ENCODE results near the gene ITGB5.

The ITGB5 gene

GRCh38 chr3:124810970-124811369, 76.2 kb downstream of the ITGB5 start:
- Histone ChIP-seq H3K27me3 (ENCODE audit: insufficient read depth, poor library complexity, severe bottlenecking) (no peaks in the 10 kb centered on the region), H3K4me3 (ENCODE audit: severe bottlenecking) (no peak overlapping the region), H3K4me1 (ENCODE audit: insufficient read depth, poor library complexity, severe bottlenecking) (peaks cover 13% of the 10 kb centered on the region), H3K36me3 (ENCODE audit: low read depth) (peaks cover 4% of the 10 kb centered on the region; the same call in 1 of the 2 replicates), H3K27ac (ENCODE audit: poor library complexity, severe bottlenecking) (no peak overlapping the region), H3K9me3 (ENCODE audit: severe bottlenecking) (no peaks in the 10 kb centered on the region)
- no peak for ATAC-seq (ENCODE audit: low read depth)
- DNase-seq (ENCODE audit: low spot score): no peak
- TF ChIP-seq, protein P1, sequence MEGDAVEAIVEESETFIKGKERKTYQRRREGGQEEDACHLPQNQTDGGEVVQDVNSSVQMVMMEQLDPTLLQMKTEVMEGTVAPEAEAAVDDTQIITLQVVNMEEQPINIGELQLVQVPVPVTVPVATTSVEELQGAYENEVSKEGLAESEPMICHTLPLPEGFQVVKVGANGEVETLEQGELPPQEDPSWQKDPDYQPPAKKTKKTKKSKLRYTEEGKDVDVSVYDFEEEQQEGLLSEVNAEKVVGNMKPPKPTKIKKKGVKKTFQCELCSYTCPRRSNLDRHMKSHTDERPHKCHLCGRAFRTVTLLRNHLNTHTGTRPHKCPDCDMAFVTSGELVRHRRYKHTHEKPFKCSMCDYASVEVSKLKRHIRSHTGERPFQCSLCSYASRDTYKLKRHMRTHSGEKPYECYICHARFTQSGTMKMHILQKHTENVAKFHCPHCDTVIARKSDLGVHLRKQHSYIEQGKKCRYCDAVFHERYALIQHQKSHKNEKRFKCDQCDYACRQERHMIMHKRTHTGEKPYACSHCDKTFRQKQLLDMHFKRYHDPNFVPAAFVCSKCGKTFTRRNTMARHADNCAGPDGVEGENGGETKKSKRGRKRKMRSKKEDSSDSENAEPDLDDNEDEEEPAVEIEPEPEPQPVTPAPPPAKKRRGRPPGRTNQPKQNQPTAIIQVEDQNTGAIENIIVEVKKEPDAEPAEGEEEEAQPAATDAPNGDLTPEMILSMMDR (IDR thresholded peaks at IDR 0.05; ENCODE audit: poor library complexity, severe bottlenecking): no peak

GRCh38 chr3:124809039-124809438, 78.1 kb downstream of the ITGB5 start:
- ATAC-seq (ENCODE audit: low read depth): no peak
- Histone ChIP-seq H3K9me3 (ENCODE audit: severe bottlenecking) (no peaks in the 10 kb centered on the region), H3K27ac (ENCODE audit: poor library complexity, severe bottlenecking) (no peak overlapping the region), H3K36me3 (ENCODE audit: low read depth) (peaks cover 4% of the 10 kb centered on the region; the same call in 1 of the 2 replicates), H3K27me3 (ENCODE audit: insufficient read depth, poor library complexity, severe bottlenecking) (no peaks in the 10 kb centered on the region), H3K4me1 (ENCODE audit: insufficient read depth, poor library complexity, severe bottlenecking) (peaks cover 13% of the 10 kb centered on the region), H3K4me3 (ENCODE audit: severe bottlenecking) (no peak overlapping the region)
- TF ChIP-seq, protein P1 (IDR thresholded peaks at IDR 0.05; ENCODE audit: poor library complexity, severe bottlenecking): no peak
- DNase-seq (ENCODE audit: low spot score): no peak

- no peaks in the 10 kb centered on the region; the same call in 1 of the 2 replicates for H3K36me3 ChIP-seq (ENCODE audit: low read depth)
- H3K4me3 ChIP-seq (ENCODE audit: severe bottlenecking): no peak overlapping the region
- H3K4me1 ChIP-seq (ENCODE audit: insufficient read depth, poor library complexity, severe bottlenecking): peaks cover 4% of the 10 kb centered on the region
- no peak overlapping the region for H3K27ac ChIP-seq (ENCODE audit: poor library complexity, severe bottlenecking)
- no peak for ATAC-seq (ENCODE audit: low read depth)
- H3K27me3 ChIP-seq (ENCODE audit: insufficient read depth, poor library complexity, severe bottlenecking): no peaks in the 10 kb centered on the region
- no peaks in the 10 kb centered on the region for H3K9me3 ChIP-seq (ENCODE audit: severe bottlenecking)
- TF ChIP-seq, protein P1 (IDR thresholded peaks at IDR 0.05; ENCODE audit: poor library complexity, severe bottlenecking): no peak
- DNase-seq (ENCODE audit: low spot score): no peak
These were observed 81.5 kb downstream of the ITGB5 start for GRCh38 chr3:124805671-124806070.

- no peak overlapping the region for H3K27ac ChIP-seq (ENCODE audit: poor library complexity, severe bottlenecking)
- no peaks in the 10 kb centered on the region for H3K9me3 ChIP-seq (ENCODE audit: severe bottlenecking)
- TF ChIP-seq, protein P1 (IDR thresholded peaks at IDR 0.05; ENCODE audit: poor library complexity, severe bottlenecking): no peak
- peaks cover 4% of the 10 kb centered on the region for H3K4me1 ChIP-seq (ENCODE audit: insufficient read depth, poor library complexity, severe bottlenecking)
- H3K36me3 ChIP-seq (ENCODE audit: low read depth): no peaks in the 10 kb centered on the region; the same call in 1 of the 2 replicates
- no peak for DNase-seq (ENCODE audit: low spot score)
- no peak for ATAC-seq (ENCODE audit: low read depth)
- H3K27me3 ChIP-seq (ENCODE audit: insufficient read depth, poor library complexity, severe bottlenecking): no peaks in the 10 kb centered on the region
- H3K4me3 ChIP-seq (ENCODE audit: severe bottlenecking): no peak overlapping the region
These were observed 82.3 kb downstream of the ITGB5 start for GRCh38 chr3:124804875-124805274.

- TF ChIP-seq, protein P1 (IDR thresholded peaks at IDR 0.05; ENCODE audit: poor library complexity, severe bottlenecking): no peak
- Histone ChIP-seq H3K27ac (ENCODE audit: poor library complexity, severe bottlenecking) (no peak overlapping the region), H3K27me3 (ENCODE audit: insufficient read depth, poor library complexity, severe bottlenecking) (no peaks in the 10 kb centered on the region), H3K36me3 (ENCODE audit: low read depth) (no peaks in the 10 kb centered on the region; the same call in 1 of the 2 replicates), H3K4me3 (ENCODE audit: severe bottlenecking) (no peak overlapping the region), H3K9me3 (ENCODE audit: severe bottlenecking) (no peaks in the 10 kb centered on the region), H3K4me1 (ENCODE audit: insufficient read depth, poor library complexity, severe bottlenecking) (no peaks in the 10 kb centered on the region)
- ATAC-seq (ENCODE audit: low read depth) (no peak), DNase-seq (ENCODE audit: low spot score) (no peak)
These were observed 84.5 kb downstream of the ITGB5 start for GRCh38 chr3:124802702-124803101.
